Measurements from ENCODE around the gene AP4E1.

Gene AP4E1

DNA sequence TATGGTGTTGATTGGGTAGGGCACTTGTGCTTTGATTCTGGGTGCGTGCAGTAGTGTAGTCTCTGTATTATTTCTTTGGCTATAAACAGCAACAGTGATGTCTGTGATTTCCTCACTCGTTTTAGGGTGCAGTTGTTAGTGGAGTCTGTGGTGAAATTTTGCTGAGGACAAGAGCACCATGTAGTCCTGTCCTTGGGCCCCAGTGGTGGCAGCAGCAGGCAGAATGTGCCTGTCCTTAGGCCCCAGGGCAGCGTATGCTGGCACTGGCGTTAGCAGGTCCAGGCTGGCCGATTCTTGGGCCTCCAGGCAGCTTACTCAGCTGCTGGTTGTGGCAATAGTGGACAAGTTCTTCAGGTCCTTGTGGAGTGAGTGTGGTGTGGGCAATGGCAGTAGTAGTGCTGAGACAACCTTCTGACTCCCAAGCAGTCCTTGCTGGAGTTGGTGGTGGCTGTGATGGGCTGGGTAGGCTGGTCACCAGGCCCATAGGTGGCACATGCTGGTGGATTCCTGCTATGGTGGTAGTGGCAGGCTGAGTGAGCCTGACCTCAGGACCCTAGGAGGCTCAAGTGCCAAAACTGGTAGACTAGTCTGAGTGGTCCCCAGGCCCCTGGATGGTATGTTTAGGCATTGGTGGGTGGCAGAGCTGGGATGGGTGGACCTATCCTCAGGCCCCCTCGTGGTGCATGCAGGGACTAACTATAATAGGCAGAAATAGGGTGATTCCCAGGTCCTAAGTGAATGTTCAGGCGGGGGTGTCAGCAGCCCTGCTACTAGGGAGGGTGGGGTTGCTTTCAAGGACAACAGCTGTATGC is 129.9 kb downstream of the AP4E1 start:
- Histone ChIP-seq H3K27me3 (ENCODE audit: insufficient read depth, low read length, poor library complexity, severe bottlenecking) (no peaks in the 10 kb centered on the region), H3K4me2 (ENCODE audit: low read depth, low read length, poor library complexity, severe bottlenecking) (no peak overlapping the region), H2AFZ (ENCODE audit: low read length) (no peak overlapping the region), H3F3A (ENCODE audit: low read depth) (no peaks in the 10 kb centered on the region), H3K79me2 (ENCODE audit: insufficient read depth, low read length) (no peaks in the 10 kb centered on the region), H3K36me3 (ENCODE audit: insufficient read depth, low read length) (no peaks in the 10 kb centered on the region), H3K4me1 (ENCODE audit: insufficient read depth, low read length, poor library complexity, severe bottlenecking) (no peaks in the 10 kb centered on the region), H3K9ac (ENCODE audit: low read depth, low read length, poor library complexity, severe bottlenecking) (no peak overlapping the region), H3K4me3 (ENCODE audit: low read length, poor library complexity, severe bottlenecking) (no peak overlapping the region), H3K9me2 (replicated peaks; ENCODE audit: low read depth, low read length) (no peaks in the 10 kb centered on the region), H4K20me1 (ENCODE audit: insufficient read depth, low read length, poor library complexity, severe bottlenecking) (no peaks in the 10 kb centered on the region), H3K9me3 (ENCODE audit: insufficient read depth, low read depth, low read length) (no peaks in the 10 kb centered on the region)
- TF ChIP-seq, protein P1, sequence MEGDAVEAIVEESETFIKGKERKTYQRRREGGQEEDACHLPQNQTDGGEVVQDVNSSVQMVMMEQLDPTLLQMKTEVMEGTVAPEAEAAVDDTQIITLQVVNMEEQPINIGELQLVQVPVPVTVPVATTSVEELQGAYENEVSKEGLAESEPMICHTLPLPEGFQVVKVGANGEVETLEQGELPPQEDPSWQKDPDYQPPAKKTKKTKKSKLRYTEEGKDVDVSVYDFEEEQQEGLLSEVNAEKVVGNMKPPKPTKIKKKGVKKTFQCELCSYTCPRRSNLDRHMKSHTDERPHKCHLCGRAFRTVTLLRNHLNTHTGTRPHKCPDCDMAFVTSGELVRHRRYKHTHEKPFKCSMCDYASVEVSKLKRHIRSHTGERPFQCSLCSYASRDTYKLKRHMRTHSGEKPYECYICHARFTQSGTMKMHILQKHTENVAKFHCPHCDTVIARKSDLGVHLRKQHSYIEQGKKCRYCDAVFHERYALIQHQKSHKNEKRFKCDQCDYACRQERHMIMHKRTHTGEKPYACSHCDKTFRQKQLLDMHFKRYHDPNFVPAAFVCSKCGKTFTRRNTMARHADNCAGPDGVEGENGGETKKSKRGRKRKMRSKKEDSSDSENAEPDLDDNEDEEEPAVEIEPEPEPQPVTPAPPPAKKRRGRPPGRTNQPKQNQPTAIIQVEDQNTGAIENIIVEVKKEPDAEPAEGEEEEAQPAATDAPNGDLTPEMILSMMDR (conservative IDR thresholded peaks at IDR 0.05; ENCODE audit: low read length): no peak
- no peak for TF ChIP-seq EZH2phosphoT487 (IDR thresholded peaks at IDR 0.05; ENCODE audit: borderline replicate concordance)

DNA sequence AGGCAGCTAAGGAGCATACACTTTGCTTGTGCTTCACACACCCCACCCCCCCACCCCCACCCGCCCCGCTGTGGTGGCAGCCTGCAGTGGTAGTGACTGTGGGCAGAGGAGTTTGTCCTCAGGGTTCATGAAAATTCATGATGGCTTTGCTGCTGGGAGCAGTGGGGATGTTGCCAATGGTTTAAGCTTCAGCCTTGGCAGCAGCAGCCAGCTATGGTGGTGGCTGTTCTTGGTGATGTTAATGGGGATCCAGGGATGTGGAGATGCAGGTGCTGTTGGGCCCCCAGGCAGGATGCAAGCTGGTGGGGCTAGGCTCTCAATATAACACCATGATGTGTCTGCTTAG is 130.5 kb downstream of the AP4E1 start:
- Histone ChIP-seq H3F3A (ENCODE audit: low read depth) (no peaks in the 10 kb centered on the region), H3K9ac (ENCODE audit: low read depth, low read length, poor library complexity, severe bottlenecking) (no peak overlapping the region), H3K9me3 (ENCODE audit: insufficient read depth, low read depth, low read length) (no peaks in the 10 kb centered on the region), H3K4me2 (ENCODE audit: low read depth, low read length, poor library complexity, severe bottlenecking) (no peak overlapping the region), H4K20me1 (ENCODE audit: insufficient read depth, low read length, poor library complexity, severe bottlenecking) (no peaks in the 10 kb centered on the region), H2AFZ (ENCODE audit: low read length) (no peak overlapping the region), H3K27me3 (ENCODE audit: insufficient read depth, low read length, poor library complexity, severe bottlenecking) (no peaks in the 10 kb centered on the region), H3K79me2 (ENCODE audit: insufficient read depth, low read length) (no peaks in the 10 kb centered on the region), H3K36me3 (ENCODE audit: insufficient read depth, low read length) (no peaks in the 10 kb centered on the region), H3K9me2 (replicated peaks; ENCODE audit: low read depth, low read length) (no peaks in the 10 kb centered on the region), H3K4me3 (ENCODE audit: low read length, poor library complexity, severe bottlenecking) (no peak overlapping the region), H3K4me1 (ENCODE audit: insufficient read depth, low read length, poor library complexity, severe bottlenecking) (no peaks in the 10 kb centered on the region)
- TF ChIP-seq, protein P1 (conservative IDR thresholded peaks at IDR 0.05; ENCODE audit: low read length): no peak
- TF ChIP-seq EZH2phosphoT487 (IDR thresholded peaks at IDR 0.05; ENCODE audit: borderline replicate concordance): no peak

DNA sequence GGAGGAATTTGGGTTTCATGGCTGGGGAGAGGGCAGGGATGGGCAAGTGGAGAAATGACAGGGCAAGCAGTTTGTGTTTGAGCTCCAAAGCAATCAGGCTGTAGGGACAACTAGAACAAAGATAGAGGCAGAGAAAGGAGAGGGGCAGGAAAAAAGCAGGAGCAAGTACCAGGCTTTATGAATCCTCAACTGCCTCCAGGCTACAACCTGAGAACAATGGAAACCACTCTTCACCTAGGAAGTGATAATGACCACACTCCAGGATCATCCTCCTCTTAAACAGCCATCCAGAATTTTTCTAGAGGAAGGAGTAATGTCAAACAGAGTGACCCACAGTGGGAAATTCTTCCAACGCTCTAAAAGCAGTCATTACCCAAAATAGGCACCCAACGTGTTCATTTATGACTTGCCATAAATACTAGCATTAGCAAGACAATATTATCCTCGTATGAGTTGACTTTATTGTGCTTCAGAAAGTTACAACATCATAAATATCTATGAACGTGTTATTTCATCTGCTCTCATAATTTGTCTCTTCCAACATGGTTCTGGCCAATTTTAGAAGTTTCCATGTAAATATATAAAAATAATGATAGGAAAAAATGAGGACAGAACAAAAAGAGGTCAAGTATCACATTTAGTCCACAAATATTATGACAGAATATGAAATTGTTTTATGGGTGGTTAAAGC is 135.7 kb downstream of the AP4E1 start:
- Histone ChIP-seq H3K9ac (ENCODE audit: low read depth, low read length, poor library complexity, severe bottlenecking) (no peak overlapping the region), H3K4me2 (ENCODE audit: low read depth, low read length, poor library complexity, severe bottlenecking) (no peak overlapping the region), H2AFZ (ENCODE audit: low read length) (no peak overlapping the region), H3K4me1 (ENCODE audit: insufficient read depth, low read length, poor library complexity, severe bottlenecking) (peaks cover 10% of the 10 kb centered on the region), H3K4me3 (ENCODE audit: low read length, poor library complexity, severe bottlenecking) (no peak overlapping the region), H3K9me3 (ENCODE audit: insufficient read depth, low read depth, low read length) (no peaks in the 10 kb centered on the region), H3K27me3 (ENCODE audit: insufficient read depth, low read length, poor library complexity, severe bottlenecking) (no peaks in the 10 kb centered on the region), H3K79me2 (ENCODE audit: insufficient read depth, low read length) (no peaks in the 10 kb centered on the region), H3F3A (ENCODE audit: low read depth) (no peaks in the 10 kb centered on the region), H4K20me1 (ENCODE audit: insufficient read depth, low read length, poor library complexity, severe bottlenecking) (no peaks in the 10 kb centered on the region), H3K36me3 (ENCODE audit: insufficient read depth, low read length) (no peaks in the 10 kb centered on the region), H3K9me2 (replicated peaks; ENCODE audit: low read depth, low read length) (no peaks in the 10 kb centered on the region)
- TF ChIP-seq, protein P1 (conservative IDR thresholded peaks at IDR 0.05; ENCODE audit: low read length): no peak
- TF ChIP-seq EZH2phosphoT487 (IDR thresholded peaks at IDR 0.05; ENCODE audit: borderline replicate concordance): no peak
